ENCODE data around the gene RFC2. TPM values are rescaled to one million over a fixed set of nuclear protein-coding genes. Genes with fewer than 3 reads are reported as not detected.
"Not testable (repeated sequence)": the region's sequence is repeated elsewhere in the genome, so short reads cannot be mapped to it uniquely, and the experiment has no call there.

Gene RFC2
- total and polyA plus RNA-seq, 10 of the 15 experiments (the other 5 are each of a cell fraction or from before 2014, with no cell fraction given): 25.8 to 145 (median 90.9) TPM

GRCh38 chr7:74224907-74225306 lies 29.3 kb downstream of the RFC2 start:
- H3K79me2 ChIP-seq (ENCODE audit: control insufficient read depth, insufficient read depth, low read length); ATAC-seq; H4K20me1 ChIP-seq (ENCODE audit: control insufficient read depth, insufficient read depth); H3K9ac ChIP-seq (ENCODE audit: control insufficient read depth, insufficient read depth, low read length); H3K9me3 ChIP-seq (replicated peaks; ENCODE audit: control insufficient read depth, insufficient read depth, low read length); H3K4me3 ChIP-seq; in situ Hi-C loops (cut with MboI); SMC1A ChIA-PET (ENCODE audit: uncharacterized antibody, unreplicated experiment); H3K27me3 ChIP-seq (replicated peaks in 1 of 2; ENCODE audit: control insufficient read depth in 2 of 2, insufficient read depth in 2 of 2, low read length in 1 of 2); H2AFZ ChIP-seq (ENCODE audit: control insufficient read depth, low read depth, low read length); intact Hi-C loops (cut with micrococcal nuclease; ENCODE audit: unreplicated experiment); RAD21 ChIA-PET (ENCODE audit: unreplicated experiment); FAIRE-seq; CTCF ChIA-PET; BruUV-seq (replicated peaks); H3K27ac ChIP-seq (ENCODE audit: control insufficient read depth, insufficient read depth); DNase-seq (ENCODE audit: low read depth, low spot score); H3K4me2 ChIP-seq (ENCODE audit: control insufficient read depth, insufficient read depth); POLR2A ChIA-PET: not testable (repeated sequence)
- TF ChIP-seq ZBED1 (IDR thresholded peaks at IDR 0.05; ENCODE audit: borderline replicate concordance): 0 out of 2 replicates have a peak, but pooled peaks have one; percentile 5
- 0 out of 2 replicates have a peak, but pooled peaks have one; percentile 22 for TF ChIP-seq SMAD5 (IDR thresholded peaks at IDR 0.05; ENCODE audit: low read depth)
- Histone ChIP-seq H3K36me3 (ENCODE audit: control insufficient read depth in 2 of 2, insufficient read depth in 2 of 2, low read length in 1 of 2) (peaks cover 32% of the 10 kb centered on the region in 2 experiments), H3K4me1 (ENCODE audit: control insufficient read depth, insufficient read depth, low read length) (peaks cover 23% of the 10 kb centered on the region)
- WGBS (ENCODE audit: insufficient coverage, insufficient replicate concordance, low lambda C conversion rate, missing lambda C conversion rate): 90% methylated on average over 13 of the region's 13 CpGs

GRCh38 chr7:74224511-74224832 lies 29.7 kb downstream of the RFC2 start:
- SMC1A ChIA-PET (ENCODE audit: uncharacterized antibody, unreplicated experiment): interaction anchor here (1.4 kb wide), 1 partner anchor 13 kb away, joined by 3 read pairs; no protein-coding TSS in a partner anchor
- Histone ChIP-seq H3K4me2 (ENCODE audit: control insufficient read depth, insufficient read depth) (no peak overlapping the region), H3K27me3 (replicated peaks in 1 of 2; ENCODE audit: control insufficient read depth in 2 of 2, insufficient read depth in 2 of 2, low read length in 1 of 2) (no peaks in the 10 kb centered on the region), H2AFZ (ENCODE audit: control insufficient read depth, low read depth, low read length) (no peak overlapping the region), H3K36me3 (ENCODE audit: control insufficient read depth in 2 of 2, insufficient read depth in 2 of 2, low read length in 1 of 2) (peaks cover 31 to 36% of the 10 kb centered on the region in 2 experiments), H3K9ac (ENCODE audit: control insufficient read depth, insufficient read depth, low read length) (no peak overlapping the region), H3K4me1 (ENCODE audit: control insufficient read depth, insufficient read depth, low read length) (peaks cover 20% of the 10 kb centered on the region), H3K9me3 (replicated peaks; ENCODE audit: control insufficient read depth, insufficient read depth, low read length) (no peaks in the 10 kb centered on the region; the same call in 2 of the 3 replicates), H4K20me1 (ENCODE audit: control insufficient read depth, insufficient read depth) (no peaks in the 10 kb centered on the region), H3K79me2 (ENCODE audit: control insufficient read depth, insufficient read depth, low read length) (peaks cover 3% of the 10 kb centered on the region), H3K27ac (ENCODE audit: control insufficient read depth, insufficient read depth) (no peak overlapping the region), H3K4me3 (no peak overlapping the region)
- 89% methylated on average over 12 of the region's 12 CpGs for WGBS (ENCODE audit: insufficient coverage, insufficient replicate concordance, low lambda C conversion rate, missing lambda C conversion rate)
- CTCF ChIA-PET: no interaction called here
- in situ Hi-C loops (cut with MboI) (no loop called here), intact Hi-C loops (cut with micrococcal nuclease; ENCODE audit: unreplicated experiment) (no loop called here)
- DNase-seq (ENCODE audit: low read depth, low spot score) (no peak), ATAC-seq (no peak), FAIRE-seq (no peak)
- no TSS peak for BruUV-seq (replicated peaks)
- RAD21 ChIA-PET (ENCODE audit: unreplicated experiment): no interaction called here
- no peak for TF ChIP-seq MLLT1 (IDR thresholded peaks at IDR 0.05)
- peak; percentile 68; the same call in 1 of the 2 replicates for TF ChIP-seq POLR2A (IDR thresholded peaks at IDR 0.05; ENCODE audit: low read depth, low read length)
- POLR2A ChIA-PET: no interaction called here
